ENCODE results near the gene MED20. TPM values are rescaled to one million over a fixed set of nuclear protein-coding genes. Genes with fewer than 3 reads are reported as not detected.

Gene MED20
- polyA plus RNA-seq, 2 of the 4 experiments (the other 2 are of a cell fraction), result 18.4 to 29.3 TPM

DNA sequence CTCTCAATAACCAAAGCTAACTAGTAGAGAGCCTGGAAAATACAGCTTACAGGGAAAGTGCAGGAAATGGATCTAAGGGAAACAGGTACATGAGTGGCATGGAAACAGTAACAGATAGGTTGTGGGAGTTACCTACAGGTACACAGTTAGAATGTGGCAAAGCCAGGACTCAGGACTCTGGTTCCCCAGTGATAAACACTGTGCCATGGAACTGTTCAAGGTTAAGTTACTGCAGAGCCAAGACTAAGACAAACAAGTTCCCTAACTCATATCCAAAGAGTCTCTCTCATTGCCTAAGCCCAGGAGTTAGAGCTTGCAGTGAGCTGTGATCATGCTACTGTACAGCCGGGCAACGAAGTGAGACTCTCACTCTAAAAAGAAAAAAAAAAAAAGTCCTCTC is 6.6 kb downstream of the MED20 start:
- H3K9me3 ChIP-seq, result no peaks in the 10 kb centered on the region
- WGBS (ENCODE audit: missing lambda C conversion rate), result 100% methylated on average over 2 of the region's 2 CpGs
- H3K4me2 ChIP-seq, result no peak overlapping the region
- peak overlapping the region in 1 of 2 experiments; percentile 72; a peak in 2 of 6 replicates for H3K27ac ChIP-seq
- CTCF ChIA-PET, result interaction anchor here (0.6 to 1.2 kb wide), 4 partner anchors 13 to 811 kb away, joined by 3 to 4 read pairs (median 3); no protein-coding TSS in a partner anchor
- no peak for DNase-seq (ENCODE audit: low read depth in 1 of 2, low spot score in 1 of 2)
- no peak for TF ChIP-seq SMC3 (IDR thresholded peaks at IDR 0.05)
- no peak for TF ChIP-seq MYC (IDR thresholded peaks at IDR 0.05; ENCODE audit: borderline replicate concordance, low read length)
- TF ChIP-seq, protein P1, sequence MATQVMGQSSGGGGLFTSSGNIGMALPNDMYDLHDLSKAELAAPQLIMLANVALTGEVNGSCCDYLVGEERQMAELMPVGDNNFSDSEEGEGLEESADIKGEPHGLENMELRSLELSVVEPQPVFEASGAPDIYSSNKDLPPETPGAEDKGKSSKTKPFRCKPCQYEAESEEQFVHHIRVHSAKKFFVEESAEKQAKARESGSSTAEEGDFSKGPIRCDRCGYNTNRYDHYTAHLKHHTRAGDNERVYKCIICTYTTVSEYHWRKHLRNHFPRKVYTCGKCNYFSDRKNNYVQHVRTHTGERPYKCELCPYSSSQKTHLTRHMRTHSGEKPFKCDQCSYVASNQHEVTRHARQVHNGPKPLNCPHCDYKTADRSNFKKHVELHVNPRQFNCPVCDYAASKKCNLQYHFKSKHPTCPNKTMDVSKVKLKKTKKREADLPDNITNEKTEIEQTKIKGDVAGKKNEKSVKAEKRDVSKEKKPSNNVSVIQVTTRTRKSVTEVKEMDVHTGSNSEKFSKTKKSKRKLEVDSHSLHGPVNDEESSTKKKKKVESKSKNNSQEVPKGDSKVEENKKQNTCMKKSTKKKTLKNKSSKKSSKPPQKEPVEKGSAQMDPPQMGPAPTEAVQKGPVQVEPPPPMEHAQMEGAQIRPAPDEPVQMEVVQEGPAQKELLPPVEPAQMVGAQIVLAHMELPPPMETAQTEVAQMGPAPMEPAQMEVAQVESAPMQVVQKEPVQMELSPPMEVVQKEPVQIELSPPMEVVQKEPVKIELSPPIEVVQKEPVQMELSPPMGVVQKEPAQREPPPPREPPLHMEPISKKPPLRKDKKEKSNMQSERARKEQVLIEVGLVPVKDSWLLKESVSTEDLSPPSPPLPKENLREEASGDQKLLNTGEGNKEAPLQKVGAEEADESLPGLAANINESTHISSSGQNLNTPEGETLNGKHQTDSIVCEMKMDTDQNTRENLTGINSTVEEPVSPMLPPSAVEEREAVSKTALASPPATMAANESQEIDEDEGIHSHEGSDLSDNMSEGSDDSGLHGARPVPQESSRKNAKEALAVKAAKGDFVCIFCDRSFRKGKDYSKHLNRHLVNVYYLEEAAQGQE (IDR thresholded peaks at IDR 0.05), result no peak
- TF ChIP-seq E2F6 (IDR thresholded peaks at IDR 0.05; ENCODE audit: borderline replicate concordance, low read depth), result no peak
- no peak for TF ChIP-seq ELK1 (IDR thresholded peaks at IDR 0.05; ENCODE audit: low read depth, low read length)
- TF ChIP-seq HOXA7 (CRISPR knock-in tag; IDR thresholded peaks at IDR 0.05), result no peak
- TF ChIP-seq CHD4 (IDR thresholded peaks at IDR 0.05; ENCODE audit: borderline replicate concordance), result no peak
- H3K4me3 ChIP-seq, result no peak overlapping the region
- H3K4me1 ChIP-seq, result peaks cover 33% of the 10 kb centered on the region
- no peak for FAIRE-seq
- POLR2A ChIA-PET, result no interaction called here
- ATAC-seq, result no peak

GRCh38 chr6:41909727-41910126 is 11.2 kb downstream of the MED20 start:
- ChIA-PET CTCF (interaction anchor here (1.3 kb wide), 1 partner anchor 11 kb away, joined by 7 read pairs; the partner anchor contains the start of genes BYSL and MED20), POLR2A (no interaction called here)
- DNase-seq (ENCODE audit: low read depth in 1 of 2, low spot score in 1 of 2), result no peak
- H3K4me3 ChIP-seq, result no peak overlapping the region
- H3K9me3 ChIP-seq, result no peaks in the 10 kb centered on the region
- no peak for ATAC-seq
- H3K4me1 ChIP-seq, result no peaks in the 10 kb centered on the region
- H3K4me2 ChIP-seq, result no peak overlapping the region
- no peak for FAIRE-seq
- TF ChIP-seq RAD21 (conservative IDR thresholded peaks at IDR 0.05 in 1 of 2, IDR thresholded peaks at IDR 0.05 in 1 of 2) (no peak), MAFK (IDR thresholded peaks at IDR 0.05; ENCODE audit: partially characterized antibody) (no peak)
- no peak overlapping the region for H3K27ac ChIP-seq
- 96% methylated on average over 1 of the region's 1 CpG for WGBS (ENCODE audit: missing lambda C conversion rate)

GRCh38 chr6:41901882-41902519 is 18.9 kb downstream of the MED20 start:
- Histone ChIP-seq H3K9me3 (no peaks in the 10 kb centered on the region), H3K4me3 (no peak overlapping the region), H3K4me2 (no peak overlapping the region), H3K4me1 (no peaks in the 10 kb centered on the region), H3K27ac (no peak overlapping the region)
- ATAC-seq (peak in 1 of 2 experiments; percentile 65; a peak in 3 of 6 replicates), FAIRE-seq (no peak), DNase-seq (ENCODE audit: low read depth in 1 of 2, low spot score in 1 of 2) (peak in 1 of 2 experiments; percentile 52)
- POLR2A ChIA-PET, result no interaction called here
- TF ChIP-seq, protein P2, sequence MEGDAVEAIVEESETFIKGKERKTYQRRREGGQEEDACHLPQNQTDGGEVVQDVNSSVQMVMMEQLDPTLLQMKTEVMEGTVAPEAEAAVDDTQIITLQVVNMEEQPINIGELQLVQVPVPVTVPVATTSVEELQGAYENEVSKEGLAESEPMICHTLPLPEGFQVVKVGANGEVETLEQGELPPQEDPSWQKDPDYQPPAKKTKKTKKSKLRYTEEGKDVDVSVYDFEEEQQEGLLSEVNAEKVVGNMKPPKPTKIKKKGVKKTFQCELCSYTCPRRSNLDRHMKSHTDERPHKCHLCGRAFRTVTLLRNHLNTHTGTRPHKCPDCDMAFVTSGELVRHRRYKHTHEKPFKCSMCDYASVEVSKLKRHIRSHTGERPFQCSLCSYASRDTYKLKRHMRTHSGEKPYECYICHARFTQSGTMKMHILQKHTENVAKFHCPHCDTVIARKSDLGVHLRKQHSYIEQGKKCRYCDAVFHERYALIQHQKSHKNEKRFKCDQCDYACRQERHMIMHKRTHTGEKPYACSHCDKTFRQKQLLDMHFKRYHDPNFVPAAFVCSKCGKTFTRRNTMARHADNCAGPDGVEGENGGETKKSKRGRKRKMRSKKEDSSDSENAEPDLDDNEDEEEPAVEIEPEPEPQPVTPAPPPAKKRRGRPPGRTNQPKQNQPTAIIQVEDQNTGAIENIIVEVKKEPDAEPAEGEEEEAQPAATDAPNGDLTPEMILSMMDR (IDR thresholded peaks at IDR 0.05), result peak; percentile 31
- TF ChIP-seq CEBPB (IDR thresholded peaks at IDR 0.05) (no peak), RAD21 (conservative IDR thresholded peaks at IDR 0.05 in 1 of 2, IDR thresholded peaks at IDR 0.05 in 1 of 2) (peak in 1 of 2 experiments; percentile 55; a peak in 4 of 5 replicates), BHLHE40 (IDR thresholded peaks at IDR 0.05; ENCODE audit: low read depth, low read length) (no peak), SMC3 (IDR thresholded peaks at IDR 0.05) (peak; percentile 22; the same call in 1 of the 3 replicates)
- WGBS (ENCODE audit: missing lambda C conversion rate), result 100% methylated on average over 1 of the region's 1 CpG
- CTCF ChIA-PET, result interaction anchor here (0.9 to 1.5 kb wide), 3 partner anchors 19 to 142 kb away, joined by 3 to 5 read pairs (median 3); partner anchors contain the start of genes BYSL and MED20

Data from A549 (cell line).